Astrocyte (in vitro differentiated cells and primary cell): ENCODE results near the gene LRMDA. TPM values are rescaled to one million over a fixed set of nuclear protein-coding genes. Genes with fewer than 3 reads are reported as not detected.
A peak's percentile ranks its signal among the peaks of the same experiment; 100 is the strongest.

Experiments
- DNase-seq: peaks from one replicate; pipeline ENCODE4 v3.0.0-alpha.2; 2010; ENCODE audit warnings: low read depth
- FAIRE-seq: peaks from 2 replicates; lab custom pipeline; 2011; peaks lifted over from hg19 to GRCh38; lab: Jason Lieb, UNC
- H2AFZ ChIP-seq: 2 replicates; pipeline ENCODE4 v1.6.0; 2012; ENCODE audit warnings: low read depth, low read length, inconsistent platforms
- H3K27ac ChIP-seq: 2 replicates; pipeline ENCODE4 v1.5.1; 2011; ENCODE audit warnings: low read depth, low read length, inconsistent platforms
- H3K27me3 ChIP-seq: 2 replicates; pipeline ENCODE4 v1.6.0; 2011; ENCODE audit warnings: low read length, inconsistent platforms; ENCODE audit not compliant: insufficient read depth
- H3K36me3 ChIP-seq: 2 replicates; pipeline ENCODE4 v1.5.1; 2011; ENCODE audit warnings: low read length, inconsistent platforms; ENCODE audit not compliant: insufficient read depth
- H3K4me1 ChIP-seq: 2 replicates; pipeline ENCODE4 v1.5.1; 2011; ENCODE audit warnings: low read length, inconsistent platforms; ENCODE audit not compliant: insufficient read depth
- H3K4me2 ChIP-seq: 2 replicates; pipeline ENCODE4 v1.6.0; 2012; ENCODE audit warnings: low read length, inconsistent platforms
- H3K4me3 ChIP-seq: 2 replicates; pipeline ENCODE4 v1.5.1; 2011; ENCODE audit warnings: low read depth, mild to moderate bottlenecking, low read length, inconsistent platforms; ENCODE audit not compliant: insufficient read depth
- H3K79me2 ChIP-seq: 2 replicates; pipeline ENCODE4 v1.6.0; 2012; ENCODE audit warnings: mild to moderate bottlenecking, low read length, inconsistent platforms; ENCODE audit not compliant: insufficient read depth
- H3K9ac ChIP-seq: 2 replicates; pipeline ENCODE4 v1.6.0; 2012; ENCODE audit warnings: mild to moderate bottlenecking, low read length, inconsistent platforms
- H3K9me3 ChIP-seq: 2 replicates; pipeline ENCODE4 v1.5.1; 2012; ENCODE audit warnings: low read depth, mild to moderate bottlenecking, low read length, inconsistent platforms; ENCODE audit not compliant: insufficient read depth
- H4K20me1 ChIP-seq: 2 replicates; pipeline ENCODE4 v1.6.0; 2012; ENCODE audit warnings: low read length, inconsistent platforms; ENCODE audit not compliant: insufficient read depth
- H3K27ac Mint-ChIP-seq: one replicate; pipeline ENCODE4 v1.8.0; 2021; ENCODE audit warnings: mild to moderate bottlenecking, mixed read lengths; ENCODE audit not compliant: unreplicated experiment
- H3K27me3 Mint-ChIP-seq: one replicate; pipeline ENCODE4 v1.8.0; 2021; ENCODE audit warnings: low read depth, mixed read lengths; ENCODE audit not compliant: unreplicated experiment
- H3K36me3 Mint-ChIP-seq: one replicate; pipeline ENCODE4 v1.8.0; 2021; ENCODE audit warnings: low read depth, mixed read lengths; ENCODE audit not compliant: unreplicated experiment
- H3K4me1 Mint-ChIP-seq: one replicate; pipeline ENCODE4 v1.8.0; 2021; ENCODE audit warnings: low read depth, mixed read lengths; ENCODE audit not compliant: unreplicated experiment
- H3K4me3 Mint-ChIP-seq: one replicate; pipeline ENCODE4 v1.8.0; 2021; ENCODE audit warnings: mild to moderate bottlenecking, moderate library complexity, mixed read lengths; ENCODE audit not compliant: unreplicated experiment
- H3K9me3 Mint-ChIP-seq: one replicate; pipeline ENCODE4 v1.8.0; 2021; ENCODE audit warnings: mild to moderate bottlenecking, mixed read lengths; ENCODE audit not compliant: unreplicated experiment
- EZH2 ChIP-seq: IDR thresholded peaks from 2 replicates; pipeline ENCODE4 v1.6.1; 2012; ENCODE audit warnings: mild to moderate bottlenecking, low read length, inconsistent platforms; ENCODE audit not compliant: insufficient read depth
- total RNA-seq: library from RNA; stranded (reverse); gene quantifications from 2 replicates; pipeline ENCODE4 v1.2.1, GENCODE V29; 2021
- TF ChIP-seq, protein P1 (sequence below): IDR thresholded peaks from 2 replicates; pipeline ENCODE4 v1.5.1; 2011; ENCODE audit warnings: low read depth, mild to moderate bottlenecking, inconsistent platforms, low read length, moderate library complexity; ENCODE audit not compliant: insufficient read depth

The LRMDA gene
- total RNA-seq, 1 donor from 2014 or later = 2.7 TPM

- H3K4me3 Mint-ChIP-seq = no peak overlapping the region
- no peaks in the 10 kb centered on the region for H3K36me3 ChIP-seq
- no peak overlapping the region for H3K4me2 ChIP-seq
- no peak for DNase-seq
- no peak overlapping the region for H3K9ac ChIP-seq
- no peak overlapping the region for H3K4me3 ChIP-seq
- no peaks in the 10 kb centered on the region for H4K20me1 ChIP-seq
- H3K4me1 ChIP-seq = peaks cover 3% of the 10 kb centered on the region
- H3K36me3 Mint-ChIP-seq = no peaks in the 10 kb centered on the region
- H2AFZ ChIP-seq = no peak overlapping the region
- no peaks in the 10 kb centered on the region for H3K27me3 ChIP-seq
- H3K27ac ChIP-seq = no peak overlapping the region
- H3K9me3 Mint-ChIP-seq = no peaks in the 10 kb centered on the region
- TF ChIP-seq, protein P1, sequence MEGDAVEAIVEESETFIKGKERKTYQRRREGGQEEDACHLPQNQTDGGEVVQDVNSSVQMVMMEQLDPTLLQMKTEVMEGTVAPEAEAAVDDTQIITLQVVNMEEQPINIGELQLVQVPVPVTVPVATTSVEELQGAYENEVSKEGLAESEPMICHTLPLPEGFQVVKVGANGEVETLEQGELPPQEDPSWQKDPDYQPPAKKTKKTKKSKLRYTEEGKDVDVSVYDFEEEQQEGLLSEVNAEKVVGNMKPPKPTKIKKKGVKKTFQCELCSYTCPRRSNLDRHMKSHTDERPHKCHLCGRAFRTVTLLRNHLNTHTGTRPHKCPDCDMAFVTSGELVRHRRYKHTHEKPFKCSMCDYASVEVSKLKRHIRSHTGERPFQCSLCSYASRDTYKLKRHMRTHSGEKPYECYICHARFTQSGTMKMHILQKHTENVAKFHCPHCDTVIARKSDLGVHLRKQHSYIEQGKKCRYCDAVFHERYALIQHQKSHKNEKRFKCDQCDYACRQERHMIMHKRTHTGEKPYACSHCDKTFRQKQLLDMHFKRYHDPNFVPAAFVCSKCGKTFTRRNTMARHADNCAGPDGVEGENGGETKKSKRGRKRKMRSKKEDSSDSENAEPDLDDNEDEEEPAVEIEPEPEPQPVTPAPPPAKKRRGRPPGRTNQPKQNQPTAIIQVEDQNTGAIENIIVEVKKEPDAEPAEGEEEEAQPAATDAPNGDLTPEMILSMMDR = no peak
- no peak for TF ChIP-seq EZH2
- peaks cover 26% of the 10 kb centered on the region for H3K27me3 Mint-ChIP-seq
- peaks cover 44% of the 10 kb centered on the region for H3K4me1 Mint-ChIP-seq
- peak overlapping the region; percentile 72 for H3K27ac Mint-ChIP-seq
- no peaks in the 10 kb centered on the region for H3K9me3 ChIP-seq
- H3K79me2 ChIP-seq = no peaks in the 10 kb centered on the region
- no peak for FAIRE-seq
Measured at GRCh38 chr10:75541411-75541810, 110.0 kb downstream of the LRMDA start.

- Histone ChIP-seq H3K27ac (no peak overlapping the region), H3K4me1 (peaks cover 6% of the 10 kb centered on the region), H3K9me3 (no peaks in the 10 kb centered on the region), H3K79me2 (no peaks in the 10 kb centered on the region), H3K4me2 (no peak overlapping the region), H3K36me3 (no peaks in the 10 kb centered on the region), H3K9ac (no peak overlapping the region), H3K4me3 (no peak overlapping the region), H4K20me1 (no peaks in the 10 kb centered on the region), H2AFZ (no peak overlapping the region), H3K27me3 (no peaks in the 10 kb centered on the region)
- DNase-seq (no peak), FAIRE-seq (no peak)
- TF ChIP-seq, protein P1 = no peak
- TF ChIP-seq EZH2 = no peak
- no peaks in the 10 kb centered on the region for H3K9me3 Mint-ChIP-seq
- peaks cover 48% of the 10 kb centered on the region for H3K4me1 Mint-ChIP-seq
- H3K36me3 Mint-ChIP-seq = no peaks in the 10 kb centered on the region
- no peak overlapping the region for H3K4me3 Mint-ChIP-seq
- peaks cover 22% of the 10 kb centered on the region for H3K27me3 Mint-ChIP-seq
- peak overlapping the region; percentile 72 for H3K27ac Mint-ChIP-seq
Measured at GRCh38 chr10:75542084-75542483, 110.7 kb downstream of the LRMDA start.

GRCh38 chr10:75542906-75543305 is 111.5 kb downstream of the LRMDA start:
- Histone ChIP-seq H3K4me1 (peaks cover 14% of the 10 kb centered on the region), H3K4me2 (no peak overlapping the region), H3K9me3 (no peaks in the 10 kb centered on the region), H4K20me1 (no peaks in the 10 kb centered on the region), H2AFZ (no peak overlapping the region), H3K9ac (no peak overlapping the region), H3K27ac (no peak overlapping the region), H3K79me2 (no peaks in the 10 kb centered on the region), H3K4me3 (no peak overlapping the region), H3K27me3 (no peaks in the 10 kb centered on the region), H3K36me3 (no peaks in the 10 kb centered on the region)
- Mint-ChIP-seq H3K36me3 (no peaks in the 10 kb centered on the region), H3K4me3 (no peak overlapping the region), H3K27me3 (peaks cover 14% of the 10 kb centered on the region), H3K27ac (peak overlapping the region; percentile 60), H3K4me1 (peaks cover 55% of the 10 kb centered on the region), H3K9me3 (no peaks in the 10 kb centered on the region)
- DNase-seq (peak; percentile 89), FAIRE-seq (no peak)
- TF ChIP-seq, protein P1 = no peak
- TF ChIP-seq EZH2 = no peak
